Stimulated activated CD4-positive, alpha-beta T cell treated with anti-CD3 and anti-CD28 coated beads, TNF-alpha, amount 100 ng/mL, for 4 hours (primary cell): ENCODE data around the gene FAM221A.
"Not testable (repeated sequence)": the region's sequence is repeated elsewhere in the genome, so short reads cannot be mapped to it uniquely, and the experiment has no call there.

Source experiments
- DNase-seq, 3 experiments: peaks; one replicate each; pipeline ENCODE4 v3.0.0-alpha.2; 2020; ENCODE audit warnings: low read depth in 3 of 3

FAM221A gene

GRCh38 chr7:23709081-23709750 is 29.2 kb downstream of the FAM221A start:
- no peak for DNase-seq

- no peak for DNase-seq
Observed at GRCh38 chr7:23710000-23710399, 30.0 kb downstream of the FAM221A start, which contains the start of gene STK31. TSS of gene STK31 (plus strand) at chr7:23710219. CDS start at chr7:23710286, 67 bp downstream.

- no peak for DNase-seq
Observed at GRCh38 chr7:23712368-23713284, 32.6 kb downstream of the FAM221A start.

GRCh38 chr7:23713285-23714149 is 33.5 kb downstream of the FAM221A start:
- DNase-seq, result no peak

- DNase-seq, result no peak
Observed at GRCh38 chr7:23714150-23714464, 34.1 kb downstream of the FAM221A start.

GRCh38 chr7:23714579-23714978 is 34.6 kb downstream of the FAM221A start:
- DNase-seq, result no peak

GRCh38 chr7:23715099-23715498 is 35.1 kb downstream of the FAM221A start:
- DNase-seq, result no peak

- DNase-seq, result no peak
Observed at GRCh38 chr7:23717788-23718187, 37.8 kb downstream of the FAM221A start.

- DNase-seq, result no peak
Observed at GRCh38 chr7:23721456-23721855, 41.5 kb downstream of the FAM221A start.

GRCh38 chr7:23722587-23723216 is 42.7 kb downstream of the FAM221A start:
- not testable (repeated sequence) for DNase-seq

GRCh38 chr7:23724113-23724512 is 44.1 kb downstream of the FAM221A start:
- DNase-seq, result not testable (repeated sequence)

GRCh38 chr7:23742051-23742450 is 62.1 kb downstream of the FAM221A start:
- no peak for DNase-seq

GRCh38 chr7:23743226-23743625 is 63.2 kb downstream of the FAM221A start:
- DNase-seq, result no peak

- no peak for DNase-seq
Observed at GRCh38 chr7:23746629-23747028, 66.6 kb downstream of the FAM221A start.

- DNase-seq, result no peak
Observed at GRCh38 chr7:23751852-23752251, 71.9 kb downstream of the FAM221A start.
